22Rv1 (cell line): ENCODE data around the gene MTCP1.

Experiments used
- H3K27ac ChIP-seq: fragments of 450-650 bp; 2 replicates; pipeline ENCODE4 v1.5.1; 2017
- ZFX ChIP-seq: fragments of 450-650 bp; IDR thresholded peaks from 2 replicates; pipeline ENCODE4 v1.6.1; 2017; ENCODE audit warnings: antibody characterized with exemption, borderline replicate concordance
- TF ChIP-seq, protein P1 (sequence below): fragments of 450-650 bp; IDR thresholded peaks from 2 replicates; pipeline ENCODE4 v1.5.1; 2017; ENCODE audit warnings: mild to moderate bottlenecking

MTCP1 gene

DNA sequence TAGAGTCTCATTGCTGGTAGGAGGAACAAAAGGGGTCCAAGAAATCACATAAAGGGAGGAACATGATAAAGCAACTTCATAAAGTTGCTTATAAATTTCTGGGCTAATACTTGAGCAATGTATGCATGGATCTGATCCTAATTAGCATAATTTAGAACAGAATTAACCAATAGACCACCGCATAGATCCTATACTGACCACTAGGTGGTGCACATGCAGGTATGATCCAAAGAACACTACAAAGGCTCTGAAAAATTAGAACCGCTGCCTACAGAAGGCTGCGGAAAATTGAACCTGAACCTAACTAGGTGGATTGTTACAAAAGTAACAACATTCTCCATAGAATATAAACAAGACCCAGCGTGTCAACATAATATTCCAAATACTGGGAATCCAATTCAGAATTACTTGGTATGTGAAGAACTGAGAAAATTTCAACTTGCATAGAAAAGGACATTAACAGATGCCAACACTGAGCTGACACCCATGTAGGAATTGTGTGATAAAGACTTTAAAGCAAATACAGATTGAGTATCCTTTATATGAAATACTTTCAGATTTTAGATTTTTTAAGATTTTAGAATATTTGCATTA lies 23.6 kb upstream of the MTCP1 start:
- TF ChIP-seq, protein P1, sequence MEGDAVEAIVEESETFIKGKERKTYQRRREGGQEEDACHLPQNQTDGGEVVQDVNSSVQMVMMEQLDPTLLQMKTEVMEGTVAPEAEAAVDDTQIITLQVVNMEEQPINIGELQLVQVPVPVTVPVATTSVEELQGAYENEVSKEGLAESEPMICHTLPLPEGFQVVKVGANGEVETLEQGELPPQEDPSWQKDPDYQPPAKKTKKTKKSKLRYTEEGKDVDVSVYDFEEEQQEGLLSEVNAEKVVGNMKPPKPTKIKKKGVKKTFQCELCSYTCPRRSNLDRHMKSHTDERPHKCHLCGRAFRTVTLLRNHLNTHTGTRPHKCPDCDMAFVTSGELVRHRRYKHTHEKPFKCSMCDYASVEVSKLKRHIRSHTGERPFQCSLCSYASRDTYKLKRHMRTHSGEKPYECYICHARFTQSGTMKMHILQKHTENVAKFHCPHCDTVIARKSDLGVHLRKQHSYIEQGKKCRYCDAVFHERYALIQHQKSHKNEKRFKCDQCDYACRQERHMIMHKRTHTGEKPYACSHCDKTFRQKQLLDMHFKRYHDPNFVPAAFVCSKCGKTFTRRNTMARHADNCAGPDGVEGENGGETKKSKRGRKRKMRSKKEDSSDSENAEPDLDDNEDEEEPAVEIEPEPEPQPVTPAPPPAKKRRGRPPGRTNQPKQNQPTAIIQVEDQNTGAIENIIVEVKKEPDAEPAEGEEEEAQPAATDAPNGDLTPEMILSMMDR, result peak; percentile 75
- TF ChIP-seq ZFX, result no peak
- H3K27ac ChIP-seq, result no peak overlapping the region

DNA sequence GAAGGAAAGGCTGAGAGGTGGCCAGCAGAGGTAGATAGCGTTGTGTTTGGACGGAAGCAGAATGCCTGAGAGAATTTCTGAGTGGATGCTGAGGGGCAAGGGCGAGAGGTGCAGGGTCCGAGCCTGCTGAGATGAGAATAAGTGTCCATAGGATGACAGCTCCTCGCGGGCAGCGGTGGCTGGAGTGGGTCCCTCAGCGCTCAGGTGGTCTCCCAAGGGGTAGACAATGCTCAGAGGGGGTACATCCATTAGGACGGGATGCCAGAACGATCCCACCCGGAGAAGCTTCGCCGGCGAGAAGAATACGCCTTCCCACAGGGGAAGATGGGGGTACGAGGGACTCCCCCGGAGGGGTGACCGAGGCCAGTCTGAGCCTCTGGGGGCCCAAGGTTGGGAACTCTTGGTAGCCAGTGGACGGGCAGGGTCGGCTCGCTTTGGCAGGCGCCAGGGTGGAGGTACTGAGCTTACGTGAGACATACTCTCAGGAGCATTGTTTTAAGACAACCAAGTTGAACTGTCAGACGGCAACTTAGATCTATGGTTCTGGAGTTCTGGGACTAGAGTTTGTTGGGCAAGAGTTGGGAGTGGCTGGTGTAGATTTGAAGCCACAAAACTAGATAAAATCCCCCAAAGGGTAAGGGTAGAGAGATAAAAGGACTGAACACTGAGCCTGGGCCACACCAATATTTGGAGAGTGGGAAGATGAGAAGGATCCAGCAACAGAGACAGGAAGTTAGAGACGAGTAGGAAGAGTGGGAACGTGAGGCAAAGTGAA lies 16.2 kb upstream of the MTCP1 start:
- no peak for TF ChIP-seq ZFX
- TF ChIP-seq, protein P1, result no peak

DNA sequence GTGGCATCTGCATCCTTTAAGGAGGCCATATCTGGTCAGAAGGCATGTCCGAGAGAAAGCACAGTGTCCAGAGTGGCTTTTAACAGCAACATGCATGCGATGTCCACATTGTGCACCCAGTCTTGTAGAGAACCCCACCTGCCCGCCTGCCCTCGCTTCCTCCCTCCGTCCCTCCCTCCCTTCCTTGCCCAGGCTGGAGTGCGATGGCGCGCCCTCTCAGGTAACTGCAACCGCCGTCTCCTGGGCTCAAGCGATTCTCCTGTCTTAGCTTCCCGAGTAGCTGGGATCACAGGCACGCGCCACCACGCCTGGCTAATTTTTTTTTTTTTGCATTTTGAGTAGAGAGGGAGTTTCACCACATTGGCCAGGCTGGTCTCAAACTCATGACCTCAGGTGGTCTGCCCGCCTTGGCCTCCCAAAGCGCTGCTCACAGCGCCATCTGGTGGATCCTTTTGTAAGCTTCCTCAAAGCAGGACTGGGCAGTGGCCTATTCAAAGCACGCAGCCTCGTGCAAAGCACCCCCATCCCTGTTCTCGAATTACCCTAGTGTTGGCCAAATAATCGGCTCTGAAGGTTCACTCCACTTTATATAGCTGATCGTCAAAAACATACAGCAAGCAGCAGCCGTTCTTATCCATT lies 15.4 kb upstream of the MTCP1 start:
- no peak overlapping the region for H3K27ac ChIP-seq
- no peak for TF ChIP-seq ZFX
- TF ChIP-seq, protein P1, result peak; percentile 71

More for the DNA sequence above, 16.2 kb upstream of the MTCP1 start:
- no peak overlapping the region for H3K27ac ChIP-seq

DNA sequence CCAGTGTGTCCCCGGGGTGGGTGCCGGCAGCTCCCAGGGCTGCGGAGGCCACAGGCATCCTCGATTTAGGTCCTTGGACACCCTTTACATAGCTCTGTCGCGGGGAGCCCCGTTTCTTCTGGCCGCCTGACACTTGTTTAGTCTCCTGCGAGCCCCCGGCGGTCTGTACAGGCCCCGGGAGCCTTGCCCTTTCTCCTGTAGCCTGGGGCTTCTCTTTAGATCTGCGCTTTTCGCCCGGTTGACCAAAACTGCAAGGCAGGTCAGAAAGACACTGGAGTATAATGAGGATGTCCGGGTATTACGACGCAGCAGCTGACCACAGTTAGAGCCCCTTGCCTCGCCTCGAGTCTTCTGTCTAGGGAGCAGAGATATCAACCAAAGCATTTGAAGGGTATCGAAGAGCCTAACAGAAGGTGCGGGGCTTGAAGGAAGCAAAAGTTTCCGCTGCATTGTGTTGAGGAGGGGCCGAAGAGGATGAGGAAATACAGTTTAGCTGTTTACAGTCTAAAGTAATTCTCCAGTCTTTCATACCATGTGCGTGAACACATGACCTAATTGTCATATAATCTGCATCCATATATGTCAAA lies 851 bp upstream of the MTCP1 start:
- peak overlapping the region; percentile 70 for H3K27ac ChIP-seq
- TF ChIP-seq, protein P1, result no peak
- TF ChIP-seq ZFX, result no peak

DNA sequence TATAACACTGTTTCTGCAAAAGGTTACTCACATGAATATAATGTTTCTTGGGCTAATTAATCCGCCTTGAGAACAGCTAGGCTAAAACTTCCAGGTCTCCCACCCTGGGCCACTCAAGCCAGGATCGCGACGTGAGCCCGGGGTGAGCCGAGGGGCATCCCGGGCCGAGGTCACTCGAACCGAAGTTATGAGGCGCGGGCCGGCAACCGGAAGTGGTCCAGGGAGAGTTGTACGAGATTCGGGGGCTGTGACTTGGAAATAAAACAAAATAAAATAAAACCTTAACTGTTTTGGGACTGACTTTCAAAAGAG lies 317 bp downstream of the MTCP1 start:
- TF ChIP-seq, protein P1, result no peak
- no peak for TF ChIP-seq ZFX
- H3K27ac ChIP-seq, result peak overlapping the region; percentile 55

DNA sequence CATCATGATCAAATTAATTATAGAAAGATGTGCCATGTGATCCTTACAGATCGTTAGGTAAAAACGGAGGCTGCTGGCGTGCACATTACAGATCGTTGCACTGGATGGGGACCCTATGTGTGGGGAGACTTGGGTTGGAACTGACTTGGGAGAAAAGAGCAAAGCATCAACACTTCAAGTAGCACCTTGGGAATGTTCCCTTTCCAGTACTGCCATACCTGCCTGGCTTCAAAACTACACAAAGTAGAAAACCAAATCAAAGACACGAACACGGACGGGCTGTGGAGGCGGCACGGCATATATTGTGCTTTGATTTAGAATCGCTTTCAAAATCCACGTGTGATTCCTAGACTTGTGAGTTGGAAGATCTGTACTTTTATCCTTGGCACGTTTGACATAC lies 898 bp downstream of the MTCP1 start:
- H3K27ac ChIP-seq, result peak overlapping the region; percentile 55
- TF ChIP-seq, protein P1, result no peak
- TF ChIP-seq ZFX, result no peak
